GM19023 (cell line): Measurements from ENCODE around the gene HIVEP2.

Source experiments
- ATAC-seq: cut with Tn5 transposase; IDR thresholded peaks from one replicate; pipeline ENCODE4 v1.9.1; 2021; ENCODE audit warnings: mild to moderate bottlenecking, moderate library complexity; ENCODE audit not compliant: unreplicated experiment

HIVEP2 gene

GRCh38 chr6:142867988-142868812, 76.8 kb downstream of the HIVEP2 start:
- ATAC-seq = no peak

GRCh38 chr6:142867355-142867801, 77.6 kb downstream of the HIVEP2 start:
- no peak for ATAC-seq

- no peak for ATAC-seq
Measured at GRCh38 chr6:142863981-142864380, 81.0 kb downstream of the HIVEP2 start.

GRCh38 chr6:142861711-142862110, 83.3 kb downstream of the HIVEP2 start:
- no peak for ATAC-seq

GRCh38 chr6:142860498-142860897, 84.5 kb downstream of the HIVEP2 start:
- ATAC-seq = no peak

- no peak for ATAC-seq
Measured at GRCh38 chr6:142857796-142858555, 87.0 kb downstream of the HIVEP2 start.

- peak; percentile 47 for ATAC-seq
Measured at GRCh38 chr6:142857233-142857761, 87.7 kb downstream of the HIVEP2 start.

GRCh38 chr6:142856624-142857232, 88.2 kb downstream of the HIVEP2 start:
- peak; percentile 61 for ATAC-seq

- ATAC-seq = peak; percentile 25
Measured at GRCh38 chr6:142855893-142856623, 88.9 kb downstream of the HIVEP2 start.

GRCh38 chr6:142854589-142855488, 90.1 kb downstream of the HIVEP2 start:
- no peak for ATAC-seq

- ATAC-seq = no peak
Measured at GRCh38 chr6:142853244-142854180, 91.5 kb downstream of the HIVEP2 start.

- no peak for ATAC-seq
Measured at GRCh38 chr6:142851601-142852000, 93.4 kb downstream of the HIVEP2 start.

- ATAC-seq = no peak
Measured at GRCh38 chr6:142850679-142851423, 94.1 kb downstream of the HIVEP2 start.

- ATAC-seq = no peak
Measured at GRCh38 chr6:142848976-142849375, 96.0 kb downstream of the HIVEP2 start.

GRCh38 chr6:142848156-142848555, 96.8 kb downstream of the HIVEP2 start:
- ATAC-seq = no peak

- no peak for ATAC-seq
Measured at GRCh38 chr6:142846883-142847287, 98.1 kb downstream of the HIVEP2 start.

GRCh38 chr6:142846459-142846831, 98.5 kb downstream of the HIVEP2 start:
- no peak for ATAC-seq
